Activated CD8-positive, alpha-beta memory T cell treated with anti-CD3 and anti-CD28 coated beads for 48 hours (primary cell): ENCODE data around the gene CCPG1.
"Not testable (repeated sequence)": the region's sequence is repeated elsewhere in the genome, so short reads cannot be mapped to it uniquely, and the experiment has no call there.

Experiments
- DNase-seq, 3 experiments: peaks; one replicate each; pipeline ENCODE4 v3.0.0-alpha.2; 2020; ENCODE audit warnings: low read depth in 2 of 3, low spot score in 2 of 3

The CCPG1 gene, protein sequence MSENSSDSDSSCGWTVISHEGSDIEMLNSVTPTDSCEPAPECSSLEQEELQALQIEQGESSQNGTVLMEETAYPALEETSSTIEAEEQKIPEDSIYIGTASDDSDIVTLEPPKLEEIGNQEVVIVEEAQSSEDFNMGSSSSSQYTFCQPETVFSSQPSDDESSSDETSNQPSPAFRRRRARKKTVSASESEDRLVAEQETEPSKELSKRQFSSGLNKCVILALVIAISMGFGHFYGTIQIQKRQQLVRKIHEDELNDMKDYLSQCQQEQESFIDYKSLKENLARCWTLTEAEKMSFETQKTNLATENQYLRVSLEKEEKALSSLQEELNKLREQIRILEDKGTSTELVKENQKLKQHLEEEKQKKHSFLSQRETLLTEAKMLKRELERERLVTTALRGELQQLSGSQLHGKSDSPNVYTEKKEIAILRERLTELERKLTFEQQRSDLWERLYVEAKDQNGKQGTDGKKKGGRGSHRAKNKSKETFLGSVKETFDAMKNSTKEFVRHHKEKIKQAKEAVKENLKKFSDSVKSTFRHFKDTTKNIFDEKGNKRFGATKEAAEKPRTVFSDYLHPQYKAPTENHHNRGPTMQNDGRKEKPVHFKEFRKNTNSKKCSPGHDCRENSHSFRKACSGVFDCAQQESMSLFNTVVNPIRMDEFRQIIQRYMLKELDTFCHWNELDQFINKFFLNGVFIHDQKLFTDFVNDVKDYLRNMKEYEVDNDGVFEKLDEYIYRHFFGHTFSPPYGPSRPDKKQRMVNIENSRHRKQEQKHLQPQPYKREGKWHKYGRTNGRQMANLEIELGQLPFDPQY

DNA sequence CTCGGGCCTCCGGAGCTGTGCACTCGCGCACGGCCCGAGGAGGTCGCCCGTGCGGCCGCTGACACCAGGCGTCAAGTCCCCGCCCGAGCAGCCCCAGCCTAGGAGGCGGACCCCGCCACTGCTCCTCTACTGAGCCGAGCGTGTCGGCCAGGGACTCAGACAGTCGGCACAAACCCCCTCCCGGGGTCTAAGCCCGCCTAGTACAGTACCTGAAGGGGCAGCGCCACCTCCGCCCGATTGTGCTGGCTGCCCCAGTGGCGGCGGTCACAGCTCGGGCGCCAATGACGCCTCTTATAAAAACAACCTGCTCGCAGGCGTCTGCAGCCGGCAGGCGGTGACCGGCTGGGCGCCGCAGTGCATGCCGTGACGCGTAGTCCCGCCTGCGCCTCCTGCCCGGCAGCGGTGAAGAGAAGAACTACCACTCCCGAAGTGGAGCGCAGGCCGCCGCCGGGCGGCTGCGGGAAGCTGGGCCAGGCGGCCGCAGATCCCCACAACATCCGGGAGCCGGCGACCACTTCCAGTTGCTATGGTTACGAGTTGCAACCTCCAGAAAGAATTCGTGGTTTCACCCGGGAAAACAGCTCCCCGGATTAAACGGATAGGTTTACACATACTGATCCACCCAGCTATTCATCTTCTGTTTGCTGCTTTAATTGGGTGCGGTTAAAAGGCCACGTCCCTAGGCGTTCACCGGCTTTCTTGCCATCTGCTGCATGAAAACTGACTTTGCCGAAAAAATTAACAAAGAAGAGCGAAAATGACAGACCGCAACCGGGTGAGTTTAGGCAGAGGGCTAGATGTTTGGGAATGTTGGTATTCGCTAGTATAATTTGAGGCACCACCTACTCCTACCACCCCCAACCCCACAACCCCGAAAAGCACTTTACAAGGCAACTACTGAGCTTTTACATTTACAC, at the start of gene CCPG1, which contains the start of gene PIERCE2:
CCPG1 (minus strand) TSS at position 348 of the 917 bp plus-strand sequence. CDS start 18,935 bp downstream, outside the sequence.
PIERCE2 (plus strand) TSS at position 484 of the 917 bp plus-strand sequence; CDS start at position 758, 274 bp downstream.
- DNase-seq, result peak; percentile 65 to 79 (median 71)

- no peak for DNase-seq
Observed at GRCh38 chr15:55457401-55458022, 49.4 kb upstream of the CCPG1 start.

DNA sequence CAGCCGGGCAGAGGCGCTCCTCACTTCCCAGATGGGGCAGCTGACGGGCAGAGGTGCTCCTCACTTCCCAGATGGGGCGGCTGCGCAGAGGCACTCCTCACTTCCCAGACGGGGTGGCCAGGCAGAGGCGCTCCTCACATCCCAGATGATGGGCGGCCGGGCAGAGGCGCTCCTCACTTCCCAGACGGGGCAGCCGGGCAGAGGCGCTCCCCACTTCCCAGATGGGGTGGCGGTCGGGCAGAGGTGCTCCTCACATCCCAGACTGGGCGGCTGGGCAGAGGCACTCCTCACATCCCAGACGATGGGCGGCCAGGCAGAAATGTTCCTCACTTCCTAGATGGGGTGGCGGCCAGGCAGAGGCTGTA, 38.9 kb upstream of the CCPG1 start:
- not testable (repeated sequence) for DNase-seq

- DNase-seq, result not testable (repeated sequence)
Observed at GRCh38 chr15:55446379-55447029, 38.3 kb upstream of the CCPG1 start.

- not testable (repeated sequence) for DNase-seq
Observed at GRCh38 chr15:55445936-55446335, 37.8 kb upstream of the CCPG1 start.

- not testable (repeated sequence) for DNase-seq
Observed at GRCh38 chr15:55443141-55443540, 35.0 kb upstream of the CCPG1 start.

- DNase-seq, result no peak
Observed at GRCh38 chr15:55434989-55435825, 27.0 kb upstream of the CCPG1 start.

- DNase-seq, result no peak
Observed at GRCh38 chr15:55422089-55422488, 13.9 kb upstream of the CCPG1 start.

- DNase-seq, result no peak
Observed at GRCh38 chr15:55420171-55420866, 12.2 kb upstream of the CCPG1 start.

GRCh38 chr15:55417678-55418077, 9.5 kb upstream of the CCPG1 start:
- DNase-seq, result not testable (repeated sequence)

DNA sequence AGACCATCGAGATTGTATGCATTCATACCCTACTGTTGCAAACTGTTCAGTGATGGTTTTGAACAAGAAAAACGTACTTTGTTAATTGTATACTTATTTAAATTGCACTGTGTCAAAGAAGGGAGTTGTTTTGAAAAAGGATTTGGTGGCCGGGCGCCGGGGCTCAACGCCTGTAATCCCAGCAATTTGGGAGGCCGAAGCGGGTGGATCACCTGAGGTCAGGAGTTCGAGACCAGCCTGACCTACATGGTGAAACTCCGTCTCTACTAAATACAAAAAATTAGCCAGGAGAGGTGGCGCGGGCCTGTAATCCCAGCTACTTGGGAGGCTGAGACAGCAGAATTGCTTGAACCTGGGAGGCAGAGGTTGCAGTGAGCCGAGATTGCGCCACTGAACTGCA, 817 bp upstream of the CCPG1 start:
- not testable (repeated sequence) for DNase-seq

DNA sequence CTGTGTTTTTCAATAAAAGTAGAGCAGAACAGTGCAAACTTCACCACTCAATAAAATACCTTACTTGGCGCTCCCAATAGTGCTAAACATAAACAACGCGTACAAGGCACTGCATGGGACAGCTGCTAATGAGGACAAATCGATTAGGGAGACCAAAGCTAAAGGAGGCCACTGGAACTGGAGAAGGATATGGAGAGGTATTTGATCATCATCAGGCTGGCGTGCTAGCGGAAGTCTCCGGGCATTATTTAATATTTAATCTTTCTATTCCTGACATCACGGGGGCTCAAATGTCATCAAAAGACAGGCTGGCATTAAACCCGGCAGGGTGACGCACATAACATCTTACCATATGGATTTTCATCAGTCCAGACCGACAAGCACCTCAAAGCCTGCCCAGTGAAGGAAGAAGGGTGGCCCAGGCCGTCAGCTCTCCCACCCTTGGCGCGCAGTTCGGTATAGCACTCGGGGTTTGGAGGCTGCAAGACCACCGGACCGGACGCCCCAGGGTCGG, 604 bp downstream of the CCPG1 start:
- DNase-seq, result peak in 1 of 3 experiments; percentile 4

DNA sequence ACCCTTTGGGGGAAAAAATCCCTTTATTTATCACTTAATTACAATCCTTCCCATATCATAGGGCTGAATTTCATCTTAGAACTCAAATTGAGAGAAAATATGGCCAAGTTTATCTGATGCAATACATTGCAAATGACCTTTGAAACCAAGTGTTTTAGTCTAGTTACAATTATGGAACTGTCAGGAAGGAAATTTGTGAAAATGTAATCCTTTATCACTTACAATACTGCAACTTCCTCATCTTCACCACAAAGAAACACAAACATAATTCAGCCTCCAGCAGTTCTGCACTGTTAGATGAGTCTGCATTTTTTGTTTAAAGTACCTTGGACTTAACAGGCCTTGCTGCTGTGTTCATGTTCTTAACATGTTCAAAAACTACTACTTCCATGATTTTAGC, 4.6 kb downstream of the CCPG1 start:
- no peak for DNase-seq

- no peak for DNase-seq
Observed at GRCh38 chr15:55402707-55403106, 5.5 kb downstream of the CCPG1 start.

DNA sequence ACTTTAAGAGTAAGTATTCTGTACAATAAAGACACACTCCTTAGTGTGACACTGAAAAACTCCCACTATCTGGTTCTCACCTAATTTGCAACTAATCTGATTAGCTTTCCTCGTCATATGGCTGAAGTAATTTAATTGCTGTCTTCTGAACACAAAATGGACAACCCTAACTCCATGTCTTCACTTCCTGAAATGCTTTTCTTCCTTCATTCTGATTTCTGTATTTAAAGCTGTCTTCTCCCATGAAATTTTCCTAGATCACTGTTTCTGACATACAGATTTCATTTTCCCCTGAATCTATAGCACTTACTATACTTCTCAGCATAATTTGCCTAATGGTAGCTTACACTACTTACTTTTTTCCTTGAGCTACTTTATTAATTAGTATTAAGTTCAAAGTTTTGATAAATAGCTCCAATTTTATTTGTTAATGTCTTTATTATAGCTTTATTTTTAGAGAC, 6.3 kb downstream of the CCPG1 start:
- no peak for DNase-seq

GRCh38 chr15:55400050-55400449, 8.1 kb downstream of the CCPG1 start:
- DNase-seq, result not testable (repeated sequence)

GRCh38 chr15:55398243-55398642, 9.9 kb downstream of the CCPG1 start:
- DNase-seq, result no peak

DNA sequence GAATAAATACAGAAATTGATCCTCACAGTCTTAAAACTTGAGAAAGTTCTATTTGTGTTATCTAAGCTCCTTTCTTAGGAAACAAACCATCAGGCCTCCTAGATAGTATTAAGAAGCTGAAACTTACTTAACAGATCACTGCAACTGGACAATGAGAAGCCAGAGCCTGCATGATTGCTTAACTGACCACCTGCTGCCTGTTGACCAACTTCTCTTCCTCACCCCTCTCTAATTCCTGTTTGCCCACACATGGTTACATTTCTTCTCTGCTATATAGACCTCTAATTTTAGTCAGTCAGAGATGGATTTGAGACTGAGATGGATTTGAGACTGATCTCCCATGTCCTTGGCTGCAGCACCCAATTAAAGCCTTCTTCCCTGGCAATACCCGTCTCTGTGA, 13.5 kb downstream of the CCPG1 start:
- no peak for DNase-seq
